ENCODE data around the gene KCNG4.

KCNG4 gene

GRCh38 chr16:84181144-84181915 is 58.5 kb downstream of the KCNG4 start:
- no peak for DNase-seq

- no peak for DNase-seq
Measured at GRCh38 chr16:84180519-84181140, 59.2 kb downstream of the KCNG4 start.

GRCh38 chr16:84179612-84180320 is 60.0 kb downstream of the KCNG4 start:
- no peak for DNase-seq

GRCh38 chr16:84178892-84179611 is 60.8 kb downstream of the KCNG4 start:
- DNase-seq: no peak

- DNase-seq: no peak
Measured at GRCh38 chr16:84178146-84178765, 61.6 kb downstream of the KCNG4 start.

DNA sequence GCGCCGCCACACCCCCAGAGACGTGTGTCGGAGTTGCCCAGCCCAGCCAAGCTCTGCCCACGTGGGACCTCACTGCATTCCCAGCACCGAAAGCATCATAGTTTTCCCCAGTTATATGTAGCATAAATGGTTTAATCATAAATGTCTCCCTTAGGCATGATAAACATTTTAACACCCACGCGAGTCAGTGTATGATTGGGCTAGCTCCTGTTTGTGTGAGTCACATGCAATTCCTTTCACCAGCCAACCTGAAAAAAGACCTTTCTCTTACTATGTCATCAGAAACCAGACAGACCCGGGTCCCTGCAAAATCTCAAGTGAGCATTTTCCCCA is 62.1 kb downstream of the KCNG4 start:
- DNase-seq: no peak

DNA sequence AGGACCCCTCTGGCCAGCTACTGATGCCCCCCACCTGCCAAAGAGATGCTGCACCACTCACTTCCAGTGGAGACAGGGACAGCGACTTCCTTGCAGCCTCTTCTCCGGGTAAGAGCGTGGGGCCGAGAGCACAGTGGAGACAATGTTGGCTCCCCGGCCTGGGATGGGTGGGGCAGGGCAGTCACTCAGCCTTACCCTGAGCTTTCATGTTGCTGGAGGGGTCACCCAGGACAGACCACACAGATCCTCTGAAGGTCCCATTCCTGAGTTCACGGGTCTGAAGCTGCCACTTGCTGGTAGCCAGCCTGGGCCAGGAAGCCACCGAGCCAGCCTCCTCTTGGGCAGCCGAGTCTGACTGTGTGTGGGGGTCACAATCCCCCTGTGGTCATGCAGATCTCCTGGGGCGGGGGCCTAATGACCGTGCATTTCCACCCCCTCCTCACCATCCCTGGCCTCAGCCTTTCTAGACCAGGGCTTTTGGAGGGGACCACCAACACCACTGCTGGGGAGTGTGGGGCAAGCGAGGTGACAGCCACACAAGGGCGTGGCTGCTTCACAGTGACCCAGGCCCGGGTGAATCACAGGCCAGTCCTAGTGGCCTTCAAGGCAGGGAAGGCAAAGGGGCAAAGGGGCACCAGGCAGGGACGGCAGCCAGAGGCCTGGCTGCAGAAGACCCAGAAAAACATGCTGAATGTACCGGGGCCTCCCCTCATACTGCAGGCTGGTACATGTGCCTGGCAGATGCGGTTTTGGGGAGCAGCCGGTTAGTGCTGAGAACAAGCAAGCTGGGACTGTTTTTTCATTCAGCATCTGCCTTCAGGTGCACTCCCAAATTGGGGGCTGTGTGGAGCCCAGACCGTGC is 63.4 kb downstream of the KCNG4 start:
- DNase-seq: no peak

DNA sequence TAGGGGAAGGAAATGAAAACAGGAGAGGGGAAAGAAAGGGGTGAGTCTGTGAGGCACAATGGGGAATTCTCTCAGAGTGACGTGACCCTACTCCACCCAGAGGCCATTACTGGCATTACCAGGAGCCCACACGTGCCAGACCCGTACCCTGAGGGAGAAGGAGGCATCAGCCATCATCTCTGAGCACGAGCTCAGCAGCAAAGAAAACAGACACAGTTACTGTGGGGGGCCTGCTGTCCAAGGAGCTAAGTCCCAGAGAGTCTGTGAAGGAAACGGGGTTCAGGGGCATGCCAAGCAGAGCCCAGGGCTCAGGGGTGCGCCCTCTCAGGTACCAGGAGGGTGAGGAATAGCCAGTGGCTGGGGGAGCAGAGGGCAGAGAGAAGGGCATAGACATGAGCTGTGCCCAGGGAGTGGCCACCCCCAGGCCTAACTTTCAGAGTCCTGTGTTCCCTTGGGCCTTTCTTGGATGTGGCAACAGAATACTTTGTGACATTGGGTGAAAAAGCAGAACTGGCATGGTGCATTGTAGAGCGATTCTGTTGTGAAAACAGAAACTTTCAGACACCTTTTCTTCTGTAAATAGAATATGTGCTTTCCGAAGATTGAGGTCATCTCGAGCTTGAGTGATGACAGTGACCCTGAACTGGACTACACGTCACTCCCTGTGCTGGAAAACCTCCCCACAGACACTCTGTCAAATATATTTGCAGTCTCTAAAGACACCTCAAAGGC is 64.3 kb downstream of the KCNG4 start:
- DNase-seq: peak; percentile 55

GRCh38 chr16:84174396-84174795 is 65.4 kb downstream of the KCNG4 start:
- no peak for DNase-seq

DNA sequence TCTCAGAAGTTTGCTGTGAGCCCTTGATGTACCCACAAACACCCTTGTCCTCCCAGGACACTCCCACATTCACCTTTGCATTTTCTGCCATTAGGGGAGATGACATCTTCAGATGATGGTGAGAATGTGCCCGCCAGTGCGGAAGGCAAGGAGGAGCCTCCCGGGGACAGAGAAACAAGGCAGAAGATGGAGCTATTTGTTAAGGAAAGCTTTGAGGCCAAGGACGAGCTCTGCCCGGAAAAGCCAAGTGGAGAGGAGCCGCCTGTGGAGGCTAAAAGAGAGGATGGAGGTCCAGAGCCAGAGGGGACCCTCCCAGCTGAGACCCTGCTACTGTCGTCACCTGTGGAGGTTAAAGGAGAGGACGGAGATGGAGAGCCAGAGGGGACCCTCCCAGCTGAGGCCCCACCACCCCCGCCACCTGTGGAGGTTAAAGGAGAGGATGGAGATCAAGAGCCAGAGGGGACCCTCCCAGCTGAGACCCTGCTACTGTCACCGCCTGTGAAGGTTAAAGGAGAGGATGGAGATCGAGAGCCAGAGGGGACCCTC is 70.0 kb downstream of the KCNG4 start:
- no peak for DNase-seq
